ENCODE results near the gene VPS45. TPM values are rescaled to one million over a fixed set of nuclear protein-coding genes. Genes with fewer than 3 reads are reported as not detected.

Gene VPS45
- 11.3 TPM for total RNA-seq

- no peaks in the 10 kb centered on the region for H3K27me3 ChIP-seq
- H3K36me3 ChIP-seq, result peaks cover 2 to 11% of the 10 kb centered on the region in 2 donors
- DNase-seq (ENCODE audit: low spot score in 2 of 2), result peak; percentile 64 to 96
- no peaks in the 10 kb centered on the region for H3K9me3 ChIP-seq
- H3K27ac ChIP-seq, result peak within 1 kb of the TSS; percentile 83 to 90
- peaks cover 4 to 18% of the 10 kb centered on the region in 2 donors for H3K4me1 ChIP-seq
- TF ChIP-seq, protein P1, sequence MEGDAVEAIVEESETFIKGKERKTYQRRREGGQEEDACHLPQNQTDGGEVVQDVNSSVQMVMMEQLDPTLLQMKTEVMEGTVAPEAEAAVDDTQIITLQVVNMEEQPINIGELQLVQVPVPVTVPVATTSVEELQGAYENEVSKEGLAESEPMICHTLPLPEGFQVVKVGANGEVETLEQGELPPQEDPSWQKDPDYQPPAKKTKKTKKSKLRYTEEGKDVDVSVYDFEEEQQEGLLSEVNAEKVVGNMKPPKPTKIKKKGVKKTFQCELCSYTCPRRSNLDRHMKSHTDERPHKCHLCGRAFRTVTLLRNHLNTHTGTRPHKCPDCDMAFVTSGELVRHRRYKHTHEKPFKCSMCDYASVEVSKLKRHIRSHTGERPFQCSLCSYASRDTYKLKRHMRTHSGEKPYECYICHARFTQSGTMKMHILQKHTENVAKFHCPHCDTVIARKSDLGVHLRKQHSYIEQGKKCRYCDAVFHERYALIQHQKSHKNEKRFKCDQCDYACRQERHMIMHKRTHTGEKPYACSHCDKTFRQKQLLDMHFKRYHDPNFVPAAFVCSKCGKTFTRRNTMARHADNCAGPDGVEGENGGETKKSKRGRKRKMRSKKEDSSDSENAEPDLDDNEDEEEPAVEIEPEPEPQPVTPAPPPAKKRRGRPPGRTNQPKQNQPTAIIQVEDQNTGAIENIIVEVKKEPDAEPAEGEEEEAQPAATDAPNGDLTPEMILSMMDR (IDR thresholded peaks at IDR 0.05), result peak in 1 of 3 experiments; percentile 5
- peak within 1 kb of the TSS; percentile 61 to 67 for H3K4me3 ChIP-seq
- intact Hi-C loops (cut with DNase I), result loop anchor here (2.0 to 5.0 kb wide), 3 partner anchors 57 to 215 kb away; partner anchors contain the start of genes CIART and OTUD7B
These were observed at the start of gene VPS45 for GRCh38 chr1:150067184-150068108. VPS45 (plus strand) TSS chr1:150067776; CDS start chr1:150067858, 82 bp downstream.

GRCh38 chr1:150018165-150018564 is 49.4 kb upstream of the VPS45 start:
- intact Hi-C loops (cut with DNase I), result no loop called here
- no peaks in the 10 kb centered on the region for H3K27me3 ChIP-seq
- no peak for DNase-seq (ENCODE audit: low spot score in 2 of 2)
- no peaks in the 10 kb centered on the region for H3K36me3 ChIP-seq
- peaks cover 0 to 11% of the 10 kb centered on the region in 2 donors for H3K4me1 ChIP-seq
- TF ChIP-seq, protein P1 (IDR thresholded peaks at IDR 0.05), result no peak
- H3K9me3 ChIP-seq, result no peaks in the 10 kb centered on the region
- no peak overlapping the region for H3K27ac ChIP-seq
- no peak overlapping the region for H3K4me3 ChIP-seq

GRCh38 chr1:150020711-150021110 is 46.9 kb upstream of the VPS45 start:
- Histone ChIP-seq H3K27me3 (no peaks in the 10 kb centered on the region), H3K27ac (peak overlapping the region; percentile 69 to 84), H3K4me1 (peaks cover 0 to 11% of the 10 kb centered on the region in 2 donors), H3K9me3 (no peaks in the 10 kb centered on the region), H3K36me3 (no peaks in the 10 kb centered on the region), H3K4me3 (no peak overlapping the region)
- TF ChIP-seq, protein P1 (IDR thresholded peaks at IDR 0.05), result no peak
- intact Hi-C loops (cut with DNase I), result no loop called here
- no peak for DNase-seq (ENCODE audit: low spot score in 2 of 2)

- intact Hi-C loops (cut with DNase I), result no loop called here
- Histone ChIP-seq H3K27ac (peak overlapping the region; percentile 69 to 84), H3K36me3 (no peaks in the 10 kb centered on the region), H3K9me3 (no peaks in the 10 kb centered on the region), H3K4me1 (peaks cover 0 to 11% of the 10 kb centered on the region in 2 donors), H3K4me3 (no peak overlapping the region), H3K27me3 (no peaks in the 10 kb centered on the region)
- DNase-seq (ENCODE audit: low spot score in 2 of 2), result no peak
- TF ChIP-seq, protein P1 (IDR thresholded peaks at IDR 0.05), result no peak
These were observed 46.3 kb upstream of the VPS45 start for GRCh38 chr1:150021191-150021694.

GRCh38 chr1:150022357-150022756 is 45.2 kb upstream of the VPS45 start:
- Histone ChIP-seq H3K9me3 (no peaks in the 10 kb centered on the region), H3K4me1 (peaks cover 0 to 11% of the 10 kb centered on the region in 2 donors), H3K27me3 (no peaks in the 10 kb centered on the region), H3K4me3 (no peak overlapping the region), H3K36me3 (no peaks in the 10 kb centered on the region), H3K27ac (no peak overlapping the region)
- no peak for DNase-seq (ENCODE audit: low spot score in 2 of 2)
- TF ChIP-seq, protein P1 (IDR thresholded peaks at IDR 0.05), result no peak
- intact Hi-C loops (cut with DNase I), result no loop called here
